GM12891 (cell line): ENCODE data around the gene GAD1.

Experiments used
- POLR2A ChIP-seq: IDR thresholded peaks from 2 replicates; pipeline ENCODE4 v1.6.1; 2011; ENCODE audit warnings: low read depth, low read length, control low read depth
- POLR2AphosphoS5 ChIP-seq: IDR thresholded peaks from 2 replicates; pipeline ENCODE4 v1.6.1; 2011; ENCODE audit warnings: low read depth, low read length, control low read depth
- TAF1 ChIP-seq: IDR thresholded peaks from 2 replicates; pipeline ENCODE4 v1.6.1; 2011; ENCODE audit warnings: low read depth, low read length, control low read depth

- TF ChIP-seq TAF1 (no peak), POLR2A (no peak), POLR2AphosphoS5 (no peak)
These were observed 68.6 kb downstream of the GAD1 start for GRCh38 chr2:170885130-170885791.
